ENCODE measurements around the gene TRPC4.
A peak's percentile ranks its signal among the peaks of the same experiment; 100 is the strongest.

TRPC4 gene

GRCh38 chr13:37646531-37646930 is 223.0 kb downstream of the TRPC4 start:
- TF ChIP-seq TAF1 (IDR thresholded peaks at IDR 0.05; ENCODE audit: low read depth) (no peak), REST (IDR thresholded peaks at IDR 0.05; ENCODE audit: low read depth) (no peak), RAD21 (IDR thresholded peaks at IDR 0.05; ENCODE audit: low read depth) (no peak), ZBTB7A (IDR thresholded peaks at IDR 0.05; ENCODE audit: low read depth) (no peak), TCF12 (IDR thresholded peaks at IDR 0.05; ENCODE audit: low read depth) (no peak), CREB1 (IDR thresholded peaks at IDR 0.05; ENCODE audit: low read depth) (no peak), MAX (IDR thresholded peaks at IDR 0.05) (no peak), YY1 (IDR thresholded peaks at IDR 0.05; ENCODE audit: low read depth) (no peak), CEBPB (IDR thresholded peaks at IDR 0.05) (no peak), FOXM1 (IDR thresholded peaks at IDR 0.05; ENCODE audit: borderline replicate concordance, low read depth) (no peak), EP300 (IDR thresholded peaks at IDR 0.05; ENCODE audit: borderline replicate concordance) (no peak), USF1 (IDR thresholded peaks at IDR 0.05) (no peak), TEAD4 (IDR thresholded peaks at IDR 0.05) (no peak), NFIC (IDR thresholded peaks at IDR 0.05) (no peak), EGR1 (IDR thresholded peaks at IDR 0.05) (no peak)

- no peak for TF ChIP-seq TAF1 (IDR thresholded peaks at IDR 0.05; ENCODE audit: low read depth)
- no peak for TF ChIP-seq TEAD4 (IDR thresholded peaks at IDR 0.05)
- no peak for TF ChIP-seq CREB1 (IDR thresholded peaks at IDR 0.05; ENCODE audit: low read depth)
- TF ChIP-seq CEBPB (IDR thresholded peaks at IDR 0.05) = no peak
- no peak for TF ChIP-seq FOXM1 (IDR thresholded peaks at IDR 0.05; ENCODE audit: borderline replicate concordance, low read depth)
- no peak for TF ChIP-seq REST (IDR thresholded peaks at IDR 0.05; ENCODE audit: low read depth)
- no peak for TF ChIP-seq USF1 (IDR thresholded peaks at IDR 0.05)
- no peak for TF ChIP-seq EP300 (IDR thresholded peaks at IDR 0.05; ENCODE audit: borderline replicate concordance)
Measured at GRCh38 chr13:37645181-37645740, 224.3 kb downstream of the TRPC4 start.

GRCh38 chr13:37641391-37641790 is 228.2 kb downstream of the TRPC4 start:
- TF ChIP-seq CEBPB (IDR thresholded peaks at IDR 0.05) = no peak
- no peak for TF ChIP-seq TCF12 (IDR thresholded peaks at IDR 0.05; ENCODE audit: low read depth)
- no peak for TF ChIP-seq USF1 (IDR thresholded peaks at IDR 0.05)
- TF ChIP-seq TEAD4 (IDR thresholded peaks at IDR 0.05) = no peak
- TF ChIP-seq REST (IDR thresholded peaks at IDR 0.05; ENCODE audit: low read depth) = no peak

GRCh38 chr13:37640499-37640898 is 229.1 kb downstream of the TRPC4 start:
- TF ChIP-seq TAF1 (IDR thresholded peaks at IDR 0.05; ENCODE audit: low read depth) = no peak
- TF ChIP-seq RAD21 (IDR thresholded peaks at IDR 0.05; ENCODE audit: low read depth) = peak; percentile 74

- TF ChIP-seq TCF12 (IDR thresholded peaks at IDR 0.05; ENCODE audit: low read depth) (no peak), RAD21 (IDR thresholded peaks at IDR 0.05; ENCODE audit: low read depth) (no peak), CEBPB (IDR thresholded peaks at IDR 0.05) (no peak), EP300 (IDR thresholded peaks at IDR 0.05; ENCODE audit: borderline replicate concordance) (no peak), USF1 (IDR thresholded peaks at IDR 0.05) (no peak), NFIC (IDR thresholded peaks at IDR 0.05) (no peak), FOXM1 (IDR thresholded peaks at IDR 0.05; ENCODE audit: borderline replicate concordance, low read depth) (no peak), REST (IDR thresholded peaks at IDR 0.05; ENCODE audit: low read depth) (no peak), TAF1 (IDR thresholded peaks at IDR 0.05; ENCODE audit: low read depth) (no peak), TEAD4 (IDR thresholded peaks at IDR 0.05) (no peak), EGR1 (IDR thresholded peaks at IDR 0.05) (no peak), CREB1 (IDR thresholded peaks at IDR 0.05; ENCODE audit: low read depth) (no peak), MAX (IDR thresholded peaks at IDR 0.05) (no peak), ZBTB7A (IDR thresholded peaks at IDR 0.05; ENCODE audit: low read depth) (no peak), YY1 (IDR thresholded peaks at IDR 0.05; ENCODE audit: low read depth) (no peak)
Measured at GRCh38 chr13:37636701-37637100, 232.9 kb downstream of the TRPC4 start.
